ENCODE measurements around the gene WSB2. TPM values are rescaled to one million over a fixed set of nuclear protein-coding genes. Genes with fewer than 3 reads are reported as not detected.
"Not testable (repeated sequence)": the region's sequence is repeated elsewhere in the genome, so short reads cannot be mapped to it uniquely, and the experiment has no call there.

WSB2 gene
- total and polyA plus RNA-seq, 9 donors, result 55.2 to 67.2 (median 59.5) TPM

- Histone ChIP-seq H3K4me3 (ENCODE audit: low read length) (no peak overlapping the region), H3K27ac (ENCODE audit: low read length) (no peak overlapping the region), H3K4me1 (ENCODE audit: control insufficient read depth, insufficient read depth, low read length) (peaks cover 5% of the 10 kb centered on the region), H3K9me3 (replicated peaks; ENCODE audit: control insufficient read depth, low read depth, low read length) (no peaks in the 10 kb centered on the region), H3K36me3 (ENCODE audit: control insufficient read depth, insufficient read depth, low read length) (no peaks in the 10 kb centered on the region), H3K27me3 (ENCODE audit: control insufficient read depth, insufficient read depth, low read length) (no peaks in the 10 kb centered on the region)
- 86% methylated on average over 1 of the region's 3 CpGs for WGBS (ENCODE audit: insufficient coverage)
- DNase-seq, result no peak
Observed at GRCh38 chr12:118101051-118101450, 40.1 kb upstream of the WSB2 start.

GRCh38 chr12:118098911-118099671, 38.1 kb upstream of the WSB2 start:
- no peaks in the 10 kb centered on the region for H3K9me3 ChIP-seq (replicated peaks; ENCODE audit: control insufficient read depth, low read depth, low read length)
- WGBS (ENCODE audit: insufficient coverage), result 78% methylated on average over 8 of the region's 12 CpGs
- no peak overlapping the region for H3K27ac ChIP-seq (ENCODE audit: low read length)
- no peaks in the 10 kb centered on the region for H3K36me3 ChIP-seq (ENCODE audit: control insufficient read depth, insufficient read depth, low read length)
- no peaks in the 10 kb centered on the region for H3K27me3 ChIP-seq (ENCODE audit: control insufficient read depth, insufficient read depth, low read length)
- no peak overlapping the region for H3K4me3 ChIP-seq (ENCODE audit: low read length)
- DNase-seq, result no peak
- peaks cover under 1% of the 10 kb centered on the region for H3K4me1 ChIP-seq (ENCODE audit: control insufficient read depth, insufficient read depth, low read length)

- no peak overlapping the region for H3K27ac ChIP-seq (ENCODE audit: low read length)
- WGBS (ENCODE audit: insufficient coverage), result no CpG with 5 or more reads among the region's 3 CpGs
- no peaks in the 10 kb centered on the region for H3K4me1 ChIP-seq (ENCODE audit: control insufficient read depth, insufficient read depth, low read length)
- H3K27me3 ChIP-seq (ENCODE audit: control insufficient read depth, insufficient read depth, low read length), result no peaks in the 10 kb centered on the region
- no peak for DNase-seq
- H3K4me3 ChIP-seq (ENCODE audit: low read length), result no peak overlapping the region
- no peaks in the 10 kb centered on the region for H3K36me3 ChIP-seq (ENCODE audit: control insufficient read depth, insufficient read depth, low read length)
- no peaks in the 10 kb centered on the region for H3K9me3 ChIP-seq (replicated peaks; ENCODE audit: control insufficient read depth, low read depth, low read length)
Observed at GRCh38 chr12:118098401-118098800, 37.4 kb upstream of the WSB2 start.

GRCh38 chr12:118094039-118094438, 33.1 kb upstream of the WSB2 start:
- no peak for DNase-seq
- Histone ChIP-seq H3K4me3 (ENCODE audit: low read length) (no peak overlapping the region), H3K27ac (ENCODE audit: low read length) (no peak overlapping the region), H3K9me3 (replicated peaks; ENCODE audit: control insufficient read depth, low read depth, low read length) (no peaks in the 10 kb centered on the region), H3K36me3 (ENCODE audit: control insufficient read depth, insufficient read depth, low read length) (no peaks in the 10 kb centered on the region), H3K27me3 (ENCODE audit: control insufficient read depth, insufficient read depth, low read length) (no peaks in the 10 kb centered on the region), H3K4me1 (ENCODE audit: control insufficient read depth, insufficient read depth, low read length) (no peaks in the 10 kb centered on the region)
- no CpG with 5 or more reads among the region's 3 CpGs for WGBS (ENCODE audit: insufficient coverage)

- H3K27me3 ChIP-seq (ENCODE audit: control insufficient read depth, insufficient read depth, low read length), result no peaks in the 10 kb centered on the region
- no peaks in the 10 kb centered on the region for H3K4me1 ChIP-seq (ENCODE audit: control insufficient read depth, insufficient read depth, low read length)
- no peak overlapping the region for H3K27ac ChIP-seq (ENCODE audit: low read length)
- H3K36me3 ChIP-seq (ENCODE audit: control insufficient read depth, insufficient read depth, low read length), result no peaks in the 10 kb centered on the region
- 82% methylated on average over 8 of the region's 9 CpGs for WGBS (ENCODE audit: insufficient coverage)
- no peak for DNase-seq
- no peaks in the 10 kb centered on the region for H3K9me3 ChIP-seq (replicated peaks; ENCODE audit: control insufficient read depth, low read depth, low read length)
- no peak overlapping the region for H3K4me3 ChIP-seq (ENCODE audit: low read length)
Observed at GRCh38 chr12:118089782-118090181, 28.8 kb upstream of the WSB2 start.

- Histone ChIP-seq H3K27ac (ENCODE audit: low read length) (no peak overlapping the region), H3K27me3 (ENCODE audit: control insufficient read depth, insufficient read depth, low read length) (no peaks in the 10 kb centered on the region), H3K9me3 (replicated peaks; ENCODE audit: control insufficient read depth, low read depth, low read length) (peaks cover 2% of the 10 kb centered on the region), H3K4me1 (ENCODE audit: control insufficient read depth, insufficient read depth, low read length) (no peaks in the 10 kb centered on the region), H3K4me3 (ENCODE audit: low read length) (no peak overlapping the region), H3K36me3 (ENCODE audit: control insufficient read depth, insufficient read depth, low read length) (peaks cover 4% of the 10 kb centered on the region)
- no peak for DNase-seq
- 92% methylated on average over 3 of the region's 9 CpGs for WGBS (ENCODE audit: insufficient coverage)
Observed at GRCh38 chr12:118082161-118082560, 21.2 kb upstream of the WSB2 start.

GRCh38 chr12:118081521-118081920, 20.5 kb upstream of the WSB2 start:
- 100% methylated on average over 1 of the region's 9 CpGs for WGBS (ENCODE audit: insufficient coverage)
- not testable (repeated sequence) for H3K9me3 ChIP-seq (replicated peaks; ENCODE audit: control insufficient read depth, low read depth, low read length); H3K4me1 ChIP-seq (ENCODE audit: control insufficient read depth, insufficient read depth, low read length); H3K4me3 ChIP-seq (ENCODE audit: low read length); H3K27me3 ChIP-seq (ENCODE audit: control insufficient read depth, insufficient read depth, low read length); H3K36me3 ChIP-seq (ENCODE audit: control insufficient read depth, insufficient read depth, low read length); DNase-seq; H3K27ac ChIP-seq (ENCODE audit: low read length)

GRCh38 chr12:118073768-118074167, 12.8 kb upstream of the WSB2 start:
- no peak overlapping the region for H3K27ac ChIP-seq (ENCODE audit: low read length)
- no peaks in the 10 kb centered on the region for H3K27me3 ChIP-seq (ENCODE audit: control insufficient read depth, insufficient read depth, low read length)
- H3K36me3 ChIP-seq (ENCODE audit: control insufficient read depth, insufficient read depth, low read length), result peaks cover 4% of the 10 kb centered on the region
- H3K4me3 ChIP-seq (ENCODE audit: low read length), result no peak overlapping the region
- no peak for DNase-seq
- WGBS (ENCODE audit: insufficient coverage), result 60% methylated on average over 3 of the region's 4 CpGs
- no peaks in the 10 kb centered on the region for H3K4me1 ChIP-seq (ENCODE audit: control insufficient read depth, insufficient read depth, low read length)
- H3K9me3 ChIP-seq (replicated peaks; ENCODE audit: control insufficient read depth, low read depth, low read length), result peaks cover 2% of the 10 kb centered on the region

GRCh38 chr12:118070650-118071049, 9.7 kb upstream of the WSB2 start:
- Histone ChIP-seq H3K9me3 (replicated peaks; ENCODE audit: control insufficient read depth, low read depth, low read length) (no peaks in the 10 kb centered on the region), H3K27me3 (ENCODE audit: control insufficient read depth, insufficient read depth, low read length) (no peaks in the 10 kb centered on the region), H3K36me3 (ENCODE audit: control insufficient read depth, insufficient read depth, low read length) (no peaks in the 10 kb centered on the region), H3K27ac (ENCODE audit: low read length) (no peak overlapping the region), H3K4me1 (ENCODE audit: control insufficient read depth, insufficient read depth, low read length) (no peaks in the 10 kb centered on the region), H3K4me3 (ENCODE audit: low read length) (no peak overlapping the region)
- 60% methylated on average over 1 of the region's 3 CpGs for WGBS (ENCODE audit: insufficient coverage)
- DNase-seq, result no peak

GRCh38 chr12:118068445-118068844, 7.5 kb upstream of the WSB2 start:
- H3K27me3 ChIP-seq (ENCODE audit: control insufficient read depth, insufficient read depth, low read length), result no peaks in the 10 kb centered on the region
- H3K27ac ChIP-seq (ENCODE audit: low read length), result no peak overlapping the region
- WGBS (ENCODE audit: insufficient coverage), result 40% methylated on average over 1 of the region's 2 CpGs
- no peaks in the 10 kb centered on the region for H3K36me3 ChIP-seq (ENCODE audit: control insufficient read depth, insufficient read depth, low read length)
- H3K4me3 ChIP-seq (ENCODE audit: low read length), result no peak overlapping the region
- no peaks in the 10 kb centered on the region for H3K9me3 ChIP-seq (replicated peaks; ENCODE audit: control insufficient read depth, low read depth, low read length)
- H3K4me1 ChIP-seq (ENCODE audit: control insufficient read depth, insufficient read depth, low read length), result no peaks in the 10 kb centered on the region
- no peak for DNase-seq

GRCh38 chr12:118065380-118065779, 4.4 kb upstream of the WSB2 start:
- H3K27ac ChIP-seq (ENCODE audit: low read length), result no peak overlapping the region
- WGBS (ENCODE audit: insufficient coverage), result no CpG with 5 or more reads among the region's 1 CpG
- no peak overlapping the region for H3K4me3 ChIP-seq (ENCODE audit: low read length)
- H3K27me3 ChIP-seq (ENCODE audit: control insufficient read depth, insufficient read depth, low read length), result no peaks in the 10 kb centered on the region
- H3K4me1 ChIP-seq (ENCODE audit: control insufficient read depth, insufficient read depth, low read length), result peaks cover 8% of the 10 kb centered on the region
- no peaks in the 10 kb centered on the region for H3K9me3 ChIP-seq (replicated peaks; ENCODE audit: control insufficient read depth, low read depth, low read length)
- no peak for DNase-seq
- H3K36me3 ChIP-seq (ENCODE audit: control insufficient read depth, insufficient read depth, low read length), result no peaks in the 10 kb centered on the region

Data from muscle of leg (tissue), 11 donors.